22Rv1 (cell line): Measurements from ENCODE around the gene FRRS1L.

Experiments
- ZFX ChIP-seq: fragments of 450-650 bp; IDR thresholded peaks from 2 replicates; pipeline ENCODE4 v1.6.1; 2017; ENCODE audit warnings: antibody characterized with exemption, borderline replicate concordance
- TF ChIP-seq, protein P1 (sequence below): fragments of 450-650 bp; IDR thresholded peaks from 2 replicates; pipeline ENCODE4 v1.5.1; 2017; ENCODE audit warnings: mild to moderate bottlenecking

- TF ChIP-seq, protein P1, sequence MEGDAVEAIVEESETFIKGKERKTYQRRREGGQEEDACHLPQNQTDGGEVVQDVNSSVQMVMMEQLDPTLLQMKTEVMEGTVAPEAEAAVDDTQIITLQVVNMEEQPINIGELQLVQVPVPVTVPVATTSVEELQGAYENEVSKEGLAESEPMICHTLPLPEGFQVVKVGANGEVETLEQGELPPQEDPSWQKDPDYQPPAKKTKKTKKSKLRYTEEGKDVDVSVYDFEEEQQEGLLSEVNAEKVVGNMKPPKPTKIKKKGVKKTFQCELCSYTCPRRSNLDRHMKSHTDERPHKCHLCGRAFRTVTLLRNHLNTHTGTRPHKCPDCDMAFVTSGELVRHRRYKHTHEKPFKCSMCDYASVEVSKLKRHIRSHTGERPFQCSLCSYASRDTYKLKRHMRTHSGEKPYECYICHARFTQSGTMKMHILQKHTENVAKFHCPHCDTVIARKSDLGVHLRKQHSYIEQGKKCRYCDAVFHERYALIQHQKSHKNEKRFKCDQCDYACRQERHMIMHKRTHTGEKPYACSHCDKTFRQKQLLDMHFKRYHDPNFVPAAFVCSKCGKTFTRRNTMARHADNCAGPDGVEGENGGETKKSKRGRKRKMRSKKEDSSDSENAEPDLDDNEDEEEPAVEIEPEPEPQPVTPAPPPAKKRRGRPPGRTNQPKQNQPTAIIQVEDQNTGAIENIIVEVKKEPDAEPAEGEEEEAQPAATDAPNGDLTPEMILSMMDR, result no peak
- no peak for TF ChIP-seq ZFX
Measured at GRCh38 chr9:109097146-109097545, 69.9 kb downstream of the FRRS1L start.
